NCI-H524 treated with DMSO at 0.1 percent for 48 hours (cell line): ENCODE measurements around the gene SYTL2.

Experiments used
- DNase-seq: peaks from one replicate; lab custom pipeline; 2025; lab: John Stamatoyannopoulos, UW

SYTL2 gene

GRCh38 chr11:85827748-85828639 is 17.1 kb upstream of the SYTL2 start:
- DNase-seq: no peak

DNA sequence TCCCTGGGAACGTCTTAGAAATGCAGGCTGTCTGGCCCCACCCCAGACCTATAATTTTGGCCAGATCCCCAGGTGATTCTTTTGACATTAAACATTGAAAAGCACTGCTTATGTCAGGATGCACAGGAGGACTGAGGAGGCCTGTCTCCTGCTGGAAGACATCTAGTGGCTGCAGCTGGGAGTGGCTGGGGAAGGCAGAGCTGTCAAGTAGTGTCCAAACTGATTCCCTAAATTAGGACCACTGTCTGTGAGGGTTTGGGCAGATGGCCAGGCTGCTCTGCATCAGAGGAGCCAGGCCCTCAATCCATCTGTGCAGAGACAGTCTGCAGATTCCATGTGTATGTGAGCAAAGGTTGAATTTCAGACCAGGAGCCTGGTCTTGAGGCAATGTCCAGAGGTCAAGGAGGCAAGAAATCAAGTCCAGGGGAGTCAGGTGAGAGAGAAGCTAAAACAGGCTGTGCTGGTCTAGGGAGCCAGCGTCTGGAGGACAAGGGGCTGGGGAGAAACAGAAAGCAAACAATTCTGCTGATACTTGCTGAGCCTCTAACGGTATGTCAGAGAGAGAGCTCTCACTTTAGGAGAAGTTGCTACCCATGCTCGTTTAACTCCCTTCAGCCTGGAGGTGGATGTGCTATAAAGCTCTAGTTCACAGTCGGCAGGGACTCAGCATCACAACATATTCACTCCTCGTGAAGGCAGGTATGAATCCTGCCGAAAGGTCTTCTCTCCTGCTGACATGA is 15.3 kb upstream of the SYTL2 start:
- DNase-seq: peak; percentile 30

DNA sequence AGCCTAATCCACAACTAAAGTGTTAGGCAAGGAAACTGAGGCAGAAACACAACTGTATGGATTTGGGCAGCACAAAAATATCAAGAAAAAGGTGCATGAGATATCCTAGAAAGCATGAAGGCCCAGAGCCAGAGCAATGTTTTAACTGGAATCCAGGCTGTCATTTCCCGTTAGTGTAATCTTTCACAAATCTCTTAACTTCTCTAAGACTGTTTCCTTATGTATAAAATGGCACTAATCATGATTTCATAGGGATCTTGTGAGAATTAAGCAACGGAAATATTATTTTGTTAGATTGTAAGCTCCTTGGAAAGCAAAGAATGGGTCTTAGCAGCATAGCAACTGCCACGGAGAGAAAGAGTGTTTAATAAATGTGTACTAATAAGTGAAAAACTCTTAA is 14.7 kb upstream of the SYTL2 start:
- no peak for DNase-seq

DNA sequence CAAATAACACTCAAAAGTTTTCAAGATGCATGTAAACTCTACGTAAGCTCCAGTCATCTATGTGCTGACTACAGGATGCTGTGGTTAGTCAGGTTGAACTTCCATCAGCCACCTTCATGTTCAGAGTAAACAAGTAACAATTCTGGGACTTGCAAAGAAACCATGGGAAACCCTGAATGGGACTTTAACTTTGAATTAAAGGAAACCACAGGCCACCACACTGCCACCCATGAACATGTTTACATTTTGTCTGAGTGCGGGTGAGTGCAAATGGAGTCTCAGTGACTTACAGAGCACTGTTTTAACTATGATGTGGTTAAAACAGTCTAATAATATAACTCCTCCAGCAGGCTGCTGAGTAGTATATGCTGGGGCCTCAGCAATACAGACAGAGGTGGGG is 12.9 kb upstream of the SYTL2 start:
- DNase-seq: no peak

DNA sequence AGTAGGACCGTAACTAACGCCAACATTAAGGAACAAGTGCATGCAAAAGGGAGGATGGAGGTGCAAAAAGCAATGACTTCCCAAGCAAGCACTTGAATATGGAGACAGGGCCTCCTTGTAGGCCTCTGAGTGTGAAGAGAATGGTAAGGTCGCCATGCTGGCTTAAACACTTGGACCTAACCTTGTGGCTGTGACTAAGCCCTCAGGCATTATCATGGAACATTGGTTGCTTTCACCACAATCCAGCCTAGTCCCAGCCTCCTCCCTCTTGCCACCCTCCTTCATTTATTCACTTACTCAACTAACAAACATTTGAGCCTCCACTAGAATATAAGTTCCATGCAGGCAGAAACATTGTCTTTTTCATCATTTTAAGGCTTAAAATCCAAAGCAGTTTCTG is 11.9 kb upstream of the SYTL2 start:
- no peak for DNase-seq

- no peak for DNase-seq
Observed at GRCh38 chr11:85821636-85822035, 10.7 kb upstream of the SYTL2 start.

- no peak for DNase-seq
Observed at GRCh38 chr11:85819441-85819840, 8.5 kb upstream of the SYTL2 start.

GRCh38 chr11:85815186-85815931 is 4.4 kb upstream of the SYTL2 start:
- DNase-seq: no peak

DNA sequence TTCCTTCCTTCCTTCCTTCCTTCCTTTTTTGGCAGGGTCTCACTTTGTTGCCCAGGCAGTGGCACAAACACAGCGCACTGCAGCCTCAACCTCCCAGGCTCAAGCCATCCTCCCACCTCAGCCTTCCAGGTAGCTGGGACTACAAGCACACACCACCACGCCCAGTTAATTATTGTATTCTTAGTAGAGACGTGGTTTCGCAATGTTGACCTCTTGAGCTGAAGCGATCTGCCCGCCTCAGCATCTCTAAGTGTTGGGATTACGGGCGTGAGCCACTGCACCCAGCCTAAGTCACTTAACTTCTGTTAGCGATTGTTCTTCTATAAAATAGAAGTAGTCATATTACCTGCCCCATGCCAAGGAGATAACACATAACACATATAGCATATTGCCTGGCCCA is 2.8 kb upstream of the SYTL2 start:
- DNase-seq: no peak

DNA sequence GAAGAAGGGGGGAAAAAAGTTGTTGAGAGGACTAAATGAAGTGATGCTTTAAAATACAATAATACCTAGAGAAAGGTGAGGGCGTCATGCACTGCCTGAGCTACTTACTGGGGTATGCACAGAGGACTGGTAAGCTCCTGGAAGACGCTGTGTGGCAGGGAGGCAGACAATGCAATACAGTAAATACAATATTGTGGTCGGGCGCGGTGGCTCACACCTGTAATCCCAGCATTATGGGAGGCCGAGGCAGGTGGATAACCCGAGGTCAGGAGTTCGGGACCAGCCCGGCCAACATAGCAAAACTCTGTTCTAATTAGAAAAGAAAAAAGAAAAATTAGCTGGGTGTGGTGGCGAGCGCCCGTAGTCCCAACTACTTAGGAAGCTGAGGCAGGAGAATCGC is 683 bp upstream of the SYTL2 start:
- DNase-seq: no peak

- no peak for DNase-seq
Observed at GRCh38 chr11:85810521-85810870, 445 bp downstream of the SYTL2 start.

GRCh38 chr11:85809863-85810262 is 1.1 kb downstream of the SYTL2 start:
- DNase-seq: no peak

DNA sequence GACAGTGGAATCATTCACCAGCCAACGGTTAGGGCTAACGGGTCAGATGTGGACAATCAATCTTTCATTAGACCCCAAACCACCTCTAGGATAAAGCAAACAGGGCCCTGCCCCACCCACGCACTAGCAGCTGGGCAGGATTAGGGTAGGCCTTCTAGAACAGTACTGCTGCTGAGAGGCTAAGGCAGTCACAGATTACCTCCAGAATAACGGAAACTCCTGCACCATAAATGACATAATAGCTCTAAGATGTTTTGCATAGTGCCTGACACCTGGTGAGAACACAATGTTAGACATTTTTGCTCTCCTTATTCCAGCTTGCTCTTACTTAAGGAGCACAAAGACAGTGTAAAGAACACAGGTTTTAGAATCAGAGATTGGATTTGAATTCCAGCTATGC is 1.8 kb downstream of the SYTL2 start:
- DNase-seq: no peak

DNA sequence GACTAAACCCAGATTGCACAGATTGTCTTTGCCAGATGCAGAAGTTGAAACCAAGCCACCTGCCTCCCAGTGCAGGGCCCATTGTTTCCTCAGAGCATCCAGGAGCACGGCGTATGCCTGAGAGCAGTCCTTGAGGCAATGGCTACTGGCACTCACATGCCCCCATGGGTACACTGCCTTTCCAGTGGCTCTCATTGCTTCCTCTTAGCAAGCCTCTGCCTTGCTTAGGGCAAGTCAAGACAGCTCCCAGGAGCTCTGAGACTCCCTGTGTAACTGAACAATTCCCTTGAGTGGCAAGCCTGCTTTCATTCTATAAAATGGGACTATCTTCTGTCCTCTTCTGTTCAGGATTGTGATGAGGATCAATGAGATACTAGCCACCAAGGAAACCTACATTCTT is 4.1 kb downstream of the SYTL2 start:
- no peak for DNase-seq

DNA sequence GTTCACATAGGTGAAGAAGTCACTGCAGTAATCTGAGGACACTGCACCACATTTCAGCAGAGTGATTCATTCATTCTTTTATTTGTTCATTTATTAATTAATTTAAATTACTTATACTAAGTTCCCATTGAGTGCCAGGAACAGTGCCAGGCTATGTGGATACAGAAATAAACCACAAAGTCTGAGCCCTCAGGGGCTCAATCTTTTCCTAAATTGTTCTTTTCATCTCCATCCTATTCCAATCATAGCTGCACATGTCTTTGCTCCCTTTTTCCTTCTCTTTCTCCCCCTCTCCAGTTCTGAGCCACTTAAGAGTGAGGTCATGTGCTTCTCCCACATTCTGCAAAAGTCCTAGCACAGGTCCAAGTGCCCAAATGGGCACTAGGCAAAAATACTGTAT is 4.9 kb downstream of the SYTL2 start:
- no peak for DNase-seq

GRCh38 chr11:85805387-85805786 is 5.6 kb downstream of the SYTL2 start:
- DNase-seq: no peak

DNA sequence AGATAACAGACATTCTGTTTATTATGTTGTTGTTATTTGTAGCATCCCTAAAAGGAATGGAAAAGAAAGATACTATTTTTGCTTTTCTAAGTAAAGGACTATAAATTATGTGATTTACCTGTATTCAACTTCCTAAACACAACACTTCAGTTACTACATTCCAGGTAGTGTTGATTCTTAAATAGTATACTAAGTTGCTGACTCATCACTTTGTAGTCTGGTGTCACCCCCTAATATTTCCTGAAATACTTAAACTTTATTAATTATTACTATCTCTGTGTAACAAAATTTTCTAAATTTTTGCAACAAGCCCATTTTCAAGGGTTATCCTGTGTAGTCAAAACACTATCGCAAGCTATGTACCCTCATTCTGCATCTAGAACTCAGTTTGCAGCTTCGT is 7.0 kb downstream of the SYTL2 start:
- no peak for DNase-seq

GRCh38 chr11:85803303-85803702 is 7.6 kb downstream of the SYTL2 start:
- no peak for DNase-seq

- DNase-seq: no peak
Observed at GRCh38 chr11:85801527-85801926, 9.4 kb downstream of the SYTL2 start.

DNA sequence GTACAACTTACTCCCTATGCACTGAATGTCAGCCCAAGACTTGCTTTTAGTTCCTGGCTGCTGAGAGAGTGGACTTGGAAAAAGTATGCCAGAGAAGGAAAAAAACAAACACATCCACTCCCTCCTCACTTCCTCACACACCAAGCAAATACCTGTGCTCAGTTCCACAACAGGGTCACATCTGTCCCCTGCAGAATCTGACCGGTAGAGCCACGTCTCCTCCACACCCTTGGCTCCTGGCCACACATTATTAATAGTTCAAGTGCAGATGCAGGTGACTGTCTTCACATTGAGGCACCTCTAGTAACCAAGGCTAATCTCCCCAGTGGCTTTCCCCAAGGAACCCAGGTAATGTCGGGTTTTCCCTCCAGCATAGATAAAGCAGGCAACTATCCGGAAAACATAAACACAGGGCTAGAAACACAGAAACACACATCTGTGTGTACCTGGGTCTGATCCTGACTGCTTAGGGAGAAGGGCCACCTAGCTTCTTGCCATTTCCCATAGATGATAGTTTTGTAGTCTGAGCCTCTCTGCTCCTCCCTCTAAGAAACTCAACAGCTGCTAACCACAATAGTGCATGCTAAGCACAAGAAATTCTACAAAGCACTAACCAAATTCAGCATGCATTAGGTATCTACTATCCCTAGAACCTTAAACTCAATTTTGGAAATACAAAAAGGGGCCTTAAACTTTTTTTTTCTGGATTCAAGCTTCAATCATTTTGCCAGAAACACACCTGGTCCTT is 10.2 kb downstream of the SYTL2 start:
- DNase-seq: no peak

DNA sequence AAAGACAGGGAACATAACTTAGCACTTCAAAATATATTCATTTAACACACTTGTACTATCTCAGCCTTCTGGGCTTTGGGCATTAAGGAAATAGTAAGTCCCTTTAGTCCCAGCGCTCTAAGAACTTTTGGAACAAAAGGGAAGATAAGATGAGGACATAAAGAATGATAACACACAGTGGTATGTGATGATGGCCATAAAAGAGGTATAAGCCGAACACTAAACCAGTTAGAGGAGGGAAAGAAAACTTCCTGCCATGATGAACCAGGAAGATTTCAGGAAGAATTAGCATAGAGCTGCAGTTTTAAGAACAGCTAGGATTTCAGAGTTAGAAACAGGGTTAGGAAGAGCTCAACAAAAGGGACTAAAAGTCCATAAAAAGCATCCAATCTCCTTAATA is 11.8 kb downstream of the SYTL2 start:
- DNase-seq: no peak

DNA sequence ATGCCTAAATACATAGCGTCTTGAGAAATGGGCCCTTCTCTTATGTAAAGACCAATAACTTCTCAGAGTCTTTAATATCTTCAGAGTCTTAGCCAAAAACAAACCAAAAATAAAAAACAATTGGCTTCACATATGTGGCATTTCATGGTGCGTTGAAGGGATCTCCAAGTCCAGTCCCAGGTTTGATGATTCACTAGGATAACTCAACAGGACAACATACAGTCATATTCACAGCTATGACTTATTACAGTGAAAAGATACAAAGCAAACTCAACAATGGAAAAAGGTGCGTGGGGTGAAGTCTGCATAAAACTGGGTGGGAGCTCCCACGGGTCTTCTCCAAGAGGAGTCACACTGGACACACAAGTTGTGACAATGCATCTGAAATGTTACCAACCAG is 12.6 kb downstream of the SYTL2 start:
- DNase-seq: no peak
